ENCODE results near the gene MAGI1.

The MAGI1 gene

GRCh38 chr3:65445573-65446169 lies 593.0 kb downstream of the MAGI1 start:
- no peak for DNase-seq

- no peak for DNase-seq
Observed at GRCh38 chr3:65444447-65444815, 594.3 kb downstream of the MAGI1 start.

GRCh38 chr3:65443739-65444446 lies 594.8 kb downstream of the MAGI1 start:
- no peak for DNase-seq

GRCh38 chr3:65439641-65440284 lies 599.0 kb downstream of the MAGI1 start:
- peak; percentile 65 for DNase-seq

GRCh38 chr3:65438612-65439011 lies 600.1 kb downstream of the MAGI1 start:
- DNase-seq, result no peak

- DNase-seq, result no peak
Observed at GRCh38 chr3:65438096-65438495, 600.6 kb downstream of the MAGI1 start.

- DNase-seq, result peak; percentile 30
Observed at GRCh38 chr3:65436580-65436979, 602.1 kb downstream of the MAGI1 start.

GRCh38 chr3:65433480-65433879 lies 605.2 kb downstream of the MAGI1 start:
- DNase-seq, result no peak

- no peak for DNase-seq
Observed at GRCh38 chr3:65432388-65433003, 606.2 kb downstream of the MAGI1 start.

GRCh38 chr3:65425880-65426279 lies 612.8 kb downstream of the MAGI1 start:
- peak; percentile 32 for DNase-seq

GRCh38 chr3:65422154-65422553 lies 616.6 kb downstream of the MAGI1 start:
- no peak for DNase-seq

- DNase-seq, result no peak
Observed at GRCh38 chr3:65419233-65419632, 619.5 kb downstream of the MAGI1 start.

GRCh38 chr3:65413891-65414290 lies 624.8 kb downstream of the MAGI1 start:
- no peak for DNase-seq

GRCh38 chr3:65412588-65412987 lies 626.1 kb downstream of the MAGI1 start:
- DNase-seq, result no peak

GRCh38 chr3:65411367-65411766 lies 627.4 kb downstream of the MAGI1 start:
- DNase-seq, result no peak

- no peak for DNase-seq
Observed at GRCh38 chr3:65409176-65409569, 629.5 kb downstream of the MAGI1 start.

GRCh38 chr3:65408531-65409175 lies 630.1 kb downstream of the MAGI1 start:
- DNase-seq, result no peak

- DNase-seq, result no peak
Observed at GRCh38 chr3:65406470-65406869, 632.2 kb downstream of the MAGI1 start.

GRCh38 chr3:65402597-65402996 lies 636.1 kb downstream of the MAGI1 start:
- DNase-seq, result peak; percentile 93

- DNase-seq, result no peak
Observed at GRCh38 chr3:65401359-65402305, 637.1 kb downstream of the MAGI1 start.

- no peak for DNase-seq
Observed at GRCh38 chr3:65400899-65401298, 637.8 kb downstream of the MAGI1 start.

- no peak for DNase-seq
Observed at GRCh38 chr3:65398953-65399352, 639.8 kb downstream of the MAGI1 start.

All from fibroblast of skin of back (primary cell).